ENCODE results near the gene ATAD3A.

- TF ChIP-seq ZBTB7A (IDR thresholded peaks at IDR 0.05; ENCODE audit: low read depth) = no peak
- TF ChIP-seq EGR1 (IDR thresholded peaks at IDR 0.05) = no peak
- no peak for TF ChIP-seq NFIC (IDR thresholded peaks at IDR 0.05)
- no peak for TF ChIP-seq YY1 (IDR thresholded peaks at IDR 0.05; ENCODE audit: low read depth)
- no peak for TF ChIP-seq USF1 (IDR thresholded peaks at IDR 0.05)
- no peak for TF ChIP-seq RAD21 (IDR thresholded peaks at IDR 0.05; ENCODE audit: low read depth)
These were observed 50.0 kb downstream of the ATAD3A start for GRCh38 chr1:1561801-1562470.
